Hepatocyte (in vitro differentiated cells): ENCODE measurements around the gene NOXA1.

Experiments used
- CTCF ChIP-seq: fragments of 200-600 bp; sonication (generic); IDR thresholded peaks from 2 replicates; pipeline ENCODE4 v1.5.1; 2016; ENCODE audit warnings: antibody characterized with exemption, mild to moderate bottlenecking; ENCODE audit not compliant: poor library complexity
- EZH2 ChIP-seq: fragments of 200-600 bp; sonication (generic); IDR thresholded peaks from 2 replicates; pipeline ENCODE4 v1.6.1; 2016; ENCODE audit warnings: antibody characterized with exemption, mild to moderate bottlenecking, borderline replicate concordance
- EZH2phosphoT487 ChIP-seq: fragments of 200-600 bp; sonication (generic); IDR thresholded peaks from one replicate; pipeline ENCODE4 v1.6.1; 2018; ENCODE audit warnings: antibody characterized with exemption, mild to moderate bottlenecking, low read depth, moderate library complexity; ENCODE audit not compliant: unreplicated experiment, severe bottlenecking

GRCh38 chr9:137426018-137426681, 3.0 kb downstream of the NOXA1 start:
- TF ChIP-seq CTCF (no peak), EZH2 (no peak), EZH2phosphoT487 (no peak)
